Gastrocnemius medialis (tissue), 4 donors: Measurements from ENCODE around the gene NR4A1. TPM values are rescaled to one million over a fixed set of nuclear protein-coding genes. Genes with fewer than 3 reads are reported as not detected.

Experiments used
- ATAC-seq, 2 donors: fragments of 150-250 bp; one replicate each; pipeline ENCODE4 v1.9.1; 2016
- DNase-seq, 2 donors: peaks; one replicate each; pipeline ENCODE4 v3.0.0-alpha.2; 2019
- H3K27ac ChIP-seq, 4 donors: fragments of 200-600 bp; sonication (generic); 1 replicate in 1 of 4; 2 replicates in 3 of 4; pipeline ENCODE4 v1.5.1; 2016 to 2018; ENCODE audit warnings: mild to moderate bottlenecking in 2 of 4, moderate library complexity in 1 of 4
- H3K27me3 ChIP-seq, 3 donors: fragments of 200-600 bp; sonication (generic) in 2 of 3; 1 replicate in 1 of 3; 2 replicates in 2 of 3; pipeline versions ENCODE4 v1.5.1 to v1.6.0; 2016 to 2019; ENCODE audit warnings: mild to moderate bottlenecking in 1 of 3, moderate library complexity in 1 of 3
- H3K36me3 ChIP-seq, 2 donors: fragments of 200-600 bp; sonication (generic) in 1 of 2; one replicate each; pipeline ENCODE4 v1.5.1; 2017 to 2018
- H3K4me1 ChIP-seq, 2 donors: fragments of 200-600 bp; sonication (generic) in 1 of 2; one replicate each; pipeline ENCODE4 v1.5.1; 2016 to 2017; ENCODE audit warnings: mild to moderate bottlenecking in 2 of 2
- H3K4me3 ChIP-seq, 4 donors: fragments of 200-600 bp; sonication (generic) in 3 of 4; 1 replicate in 1 of 4; 2 replicates in 3 of 4; pipeline ENCODE4 v1.5.1; 2016 to 2019; ENCODE audit warnings: mild to moderate bottlenecking in 2 of 4
- H3K9me3 ChIP-seq, 3 donors: fragments of 200-600 bp; sonication (generic) in 2 of 3; 1 replicate in 1 of 3; 2 replicates in 2 of 3; pipeline ENCODE4 v1.5.1; 2016 to 2019
- CTCF ChIP-seq, 5 experiments: fragments of 450-650 bp in 3 of 5; fragments of 200-600 bp in 2 of 5; sonication (generic) in 2 of 5; IDR thresholded peaks in 4 of 5; conservative IDR thresholded peaks in 1 of 5; 1 replicate in 4 of 5; 2 replicates in 1 of 5; pipeline ENCODE4 v1.5.1; 2016 to 2019; ENCODE audit warnings: antibody characterized with exemption in 5 of 5, mild to moderate bottlenecking in 3 of 5, moderate library complexity in 3 of 5
- POLR2A ChIP-seq, 2 donors: fragments of 450-650 bp; IDR thresholded peaks; one replicate each; pipeline ENCODE4 v1.6.1; 2017; ENCODE audit warnings: antibody characterized with exemption in 2 of 2, mild to moderate bottlenecking in 2 of 2, moderate library complexity in 2 of 2
- in situ Hi-C, 4 donors: fragments of 200-750 bp; cut with MboI; loops; one replicate each; pipeline versions ENCODE4 v1.15.0 to v1.8.0; 2017; ENCODE audit warnings: low sequenced_read_pairs in 4 of 4
- intact Hi-C: fragments of 100-400 bp; cut with DNase I; formaldehyde crosslinking; loops from one replicate; pipeline ENCODE4 v1.15.1; 2023; ENCODE audit warnings: low total_unique reads
- total RNA-seq, 4 donors: library from RNA; depleted of rRNA; stranded (reverse); fragments of >200 nt; gene quantifications; one replicate each; pipeline versions ENCODE4 v1.1.0 to v1.2.3, GENCODE V29; 2016

Gene NR4A1
- total RNA-seq, 4 donors from 2014 or later: 36.3 to 248 (median 90.1) TPM

- intact Hi-C loops (no loop called here), in situ Hi-C loops (no loop called here)
- no peak overlapping the region for H3K4me3 ChIP-seq
- no peaks in the 10 kb centered on the region for H3K9me3 ChIP-seq
- ATAC-seq (no peak), DNase-seq (peak in 1 of 2 donors; percentile 28)
- peaks cover 1 to 14% of the 10 kb centered on the region in 2 donors for H3K4me1 ChIP-seq
- TF ChIP-seq POLR2A (IDR thresholded peaks at IDR 0.05): no peak
- no peak for TF ChIP-seq CTCF (IDR thresholded peaks at IDR 0.05 in 4 of 5, conservative IDR thresholded peaks at IDR 0.05 in 1 of 5)
- peak overlapping the region; percentile 90 to 98 (median 94) for H3K27ac ChIP-seq
- no peaks in the 10 kb centered on the region for H3K27me3 ChIP-seq
- H3K36me3 ChIP-seq: peaks cover 0 to 56% of the 10 kb centered on the region in 2 donors
Measured at GRCh38 chr12:52056801-52057637, 5.8 kb downstream of the NR4A1 start.

GRCh38 chr12:52057638-52058576 is 6.7 kb downstream of the NR4A1 start:
- intact Hi-C loops (no loop called here), in situ Hi-C loops (no loop called here)
- DNase-seq (no peak), ATAC-seq (no peak)
- peaks cover 0 to 56% of the 10 kb centered on the region in 2 donors for H3K36me3 ChIP-seq
- no peaks in the 10 kb centered on the region for H3K27me3 ChIP-seq
- TF ChIP-seq CTCF (IDR thresholded peaks at IDR 0.05 in 4 of 5, conservative IDR thresholded peaks at IDR 0.05 in 1 of 5) (no peak), POLR2A (IDR thresholded peaks at IDR 0.05) (no peak)
- no peaks in the 10 kb centered on the region for H3K9me3 ChIP-seq
- peak overlapping the region; percentile 90 to 98 (median 94) for H3K27ac ChIP-seq
- no peak overlapping the region for H3K4me3 ChIP-seq
- H3K4me1 ChIP-seq: peaks cover 3 to 23% of the 10 kb centered on the region in 2 donors

- Histone ChIP-seq H3K4me3 (no peak overlapping the region), H3K4me1 (peaks cover 12 to 27% of the 10 kb centered on the region in 2 donors), H3K36me3 (peaks cover 0 to 56% of the 10 kb centered on the region in 2 donors), H3K9me3 (no peaks in the 10 kb centered on the region), H3K27me3 (no peaks in the 10 kb centered on the region), H3K27ac (peak overlapping the region; percentile 41 to 98 (median 92))
- DNase-seq (peak in 1 of 2 donors; percentile 35), ATAC-seq (no peak)
- intact Hi-C loops: no loop called here
- TF ChIP-seq CTCF (IDR thresholded peaks at IDR 0.05 in 4 of 5, conservative IDR thresholded peaks at IDR 0.05 in 1 of 5) (no peak), POLR2A (IDR thresholded peaks at IDR 0.05) (peak in 1 of 2 donors; percentile 14)
- in situ Hi-C loops: no loop called here
Measured at GRCh38 chr12:52058631-52059361, 7.6 kb downstream of the NR4A1 start.
